Progenitor cell of endocrine pancreas (in vitro differentiated cells): Measurements from ENCODE around the gene DUSP8. TPM values are rescaled to one million over a fixed set of nuclear protein-coding genes. Genes with fewer than 3 reads are reported as not detected.

Source experiments
- DNase-seq: peaks from one replicate; pipeline ENCODE4 v3.0.0; 2021; ENCODE audit warnings: low spot score; ENCODE audit not compliant: unreplicated experiment
- H3K27ac Mint-ChIP-seq: 2 replicates; pipeline ENCODE4 v1.8.0; 2021; ENCODE audit warnings: mild to moderate bottlenecking, moderate library complexity, mixed read lengths
- H3K27me3 Mint-ChIP-seq: 2 replicates; pipeline ENCODE4 v1.8.0; 2021; ENCODE audit warnings: mixed read lengths
- H3K36me3 Mint-ChIP-seq: 2 replicates; pipeline ENCODE4 v1.8.0; 2022; ENCODE audit warnings: mixed read lengths; ENCODE audit not compliant: insufficient read depth
- H3K4me1 Mint-ChIP-seq: 2 replicates; pipeline ENCODE4 v1.8.0; 2021; ENCODE audit warnings: low read depth, mixed read lengths
- H3K4me3 Mint-ChIP-seq: 2 replicates; pipeline ENCODE4 v1.8.0; 2021; ENCODE audit warnings: low read depth, mild to moderate bottlenecking, moderate library complexity, mixed read lengths
- H3K9me3 Mint-ChIP-seq: 2 replicates; pipeline ENCODE4 v1.8.0; 2021; ENCODE audit warnings: low read depth, mixed read lengths
- CTCF ChIP-seq: fragments of 200-600 bp; sonication (generic); IDR thresholded peaks from one replicate; pipeline ENCODE4 v1.5.0; 2021; ENCODE audit warnings: antibody characterized with exemption, mild to moderate bottlenecking; ENCODE audit not compliant: unreplicated experiment
- total RNA-seq: library from RNA; stranded (reverse); gene quantifications from 2 replicates; pipeline ENCODE4 v1.2.1, GENCODE V29; 2021

DUSP8 gene
- total RNA-seq, 1 donor from 2014 or later: 15.2 TPM

- Mint-ChIP-seq H3K9me3 (no peaks in the 10 kb centered on the region), H3K27me3 (no peaks in the 10 kb centered on the region), H3K4me1 (peaks cover 8% of the 10 kb centered on the region), H3K27ac (no peak overlapping the region), H3K4me3 (no peak overlapping the region), H3K36me3 (no peaks in the 10 kb centered on the region)
- TF ChIP-seq CTCF: no peak
- no peak for DNase-seq
Measured at GRCh38 chr11:1507381-1508140, 64.5 kb downstream of the DUSP8 start.

GRCh38 chr11:1506981-1507380 lies 65.1 kb downstream of the DUSP8 start:
- H3K4me3 Mint-ChIP-seq: no peak overlapping the region
- no peaks in the 10 kb centered on the region for H3K27me3 Mint-ChIP-seq
- no peak for DNase-seq
- H3K9me3 Mint-ChIP-seq: no peaks in the 10 kb centered on the region
- peaks cover 8% of the 10 kb centered on the region for H3K4me1 Mint-ChIP-seq
- no peak overlapping the region for H3K27ac Mint-ChIP-seq
- no peak for TF ChIP-seq CTCF
- no peaks in the 10 kb centered on the region for H3K36me3 Mint-ChIP-seq

GRCh38 chr11:1505480-1505879 lies 66.6 kb downstream of the DUSP8 start:
- Mint-ChIP-seq H3K36me3 (peaks cover 3% of the 10 kb centered on the region), H3K27ac (no peak overlapping the region)

GRCh38 chr11:1504581-1505290 lies 67.3 kb downstream of the DUSP8 start:
- DNase-seq: no peak
- Mint-ChIP-seq H3K4me1 (peaks cover 8% of the 10 kb centered on the region), H3K27me3 (no peaks in the 10 kb centered on the region), H3K36me3 (peaks cover 3% of the 10 kb centered on the region), H3K27ac (no peak overlapping the region), H3K4me3 (no peak overlapping the region), H3K9me3 (no peaks in the 10 kb centered on the region)
- TF ChIP-seq CTCF: no peak

More at GRCh38 chr11:1505480-1505879, 66.6 kb downstream of the DUSP8 start:
- DNase-seq: no peak
- H3K4me3 Mint-ChIP-seq: no peak overlapping the region
- peaks cover 8% of the 10 kb centered on the region for H3K4me1 Mint-ChIP-seq
- TF ChIP-seq CTCF: peak; percentile 24
- no peaks in the 10 kb centered on the region for H3K27me3 Mint-ChIP-seq
- H3K9me3 Mint-ChIP-seq: no peaks in the 10 kb centered on the region

GRCh38 chr11:1504138-1504537 lies 67.9 kb downstream of the DUSP8 start:
- Mint-ChIP-seq H3K4me3 (no peak overlapping the region), H3K36me3 (peaks cover 3% of the 10 kb centered on the region), H3K27ac (no peak overlapping the region), H3K9me3 (no peaks in the 10 kb centered on the region), H3K27me3 (no peaks in the 10 kb centered on the region), H3K4me1 (peaks cover 8% of the 10 kb centered on the region)
- no peak for TF ChIP-seq CTCF
- no peak for DNase-seq

Other genes with a start within 250 kb of the DUSP8 start
- 49.2 and 53.2 TPM in 2 replicates for gene BRSK2, start 182.3 kb downstream of the DUSP8 start, total RNA-seq
- gene MOB2, start 85.5 kb downstream of the DUSP8 start, total RNA-seq: 30.4 and 33.3 TPM in 2 replicates
- not detected in 2 replicates for gene KRTAP5-1, start 13.0 kb upstream of the DUSP8 start, total RNA-seq
- gene KRTAP5-2, start 26.0 kb upstream of the DUSP8 start, total RNA-seq: not detected in 2 replicates
- not detected in 2 replicates for gene KRTAP5-3, start 36.2 kb upstream of the DUSP8 start, total RNA-seq
- not detected in 2 replicates for gene KRTAP5-4, start 49.9 kb upstream of the DUSP8 start, total RNA-seq
- not detected in 2 replicates for gene KRTAP5-5, start 57.5 kb upstream of the DUSP8 start, total RNA-seq
- gene KRTAP5-6, start 124.9 kb upstream of the DUSP8 start, total RNA-seq: not detected in 2 replicates
- 1.2 TPM in 2 replicates for gene IFITM10, start 178.3 kb upstream of the DUSP8 start, total RNA-seq
- 158 and 163 TPM in 2 replicates for gene CTSD, start 191.7 kb upstream of the DUSP8 start, total RNA-seq